ENCODE data around the gene CLCN6. TPM values are rescaled to one million over a fixed set of nuclear protein-coding genes. Genes with fewer than 3 reads are reported as not detected.
A peak's percentile ranks its signal among the peaks of the same experiment; 100 is the strongest.

Gene CLCN6
- total and polyA plus RNA-seq, 7 donors: 5.5 to 17.5 (median 8.3) TPM

GRCh38 chr1:11857164-11857851, 51.3 kb downstream of the CLCN6 start:
- H3K4me3 ChIP-seq: no peak overlapping the region
- no peak for TF ChIP-seq CTCF (IDR thresholded peaks at IDR 0.05)
- H3K27me3 ChIP-seq (ENCODE audit: insufficient read depth in 3 of 3, low read length in 2 of 3): peaks cover 0 to 44% (median 9%) of the 10 kb centered on the region in 3 donors

GRCh38 chr1:11858158-11858557, 52.2 kb downstream of the CLCN6 start:
- no peak for ATAC-seq
- TF ChIP-seq CTCF (IDR thresholded peaks at IDR 0.05): no peak
- 78 to 83% (median 78%) methylated on average over 14 of the region's 14 CpGs for WGBS, 3 donors
- Histone ChIP-seq H3K27ac (no peak overlapping the region), H3K4me3 (no peak overlapping the region), H3K36me3 (ENCODE audit: insufficient read depth in 1 of 2, low read depth in 1 of 2) (no peaks in the 10 kb centered on the region), H3K4me1 (no peaks in the 10 kb centered on the region), H3K27me3 (ENCODE audit: insufficient read depth in 3 of 3, low read length in 2 of 3) (peaks cover 0 to 43% (median 9%) of the 10 kb centered on the region in 3 donors), H3K9me3 (no peaks in the 10 kb centered on the region)
- intact Hi-C loops (cut with DNase I): no loop called here
- no peak for DNase-seq

More at GRCh38 chr1:11857164-11857851, 51.3 kb downstream of the CLCN6 start:
- H3K9me3 ChIP-seq: no peaks in the 10 kb centered on the region
- no peaks in the 10 kb centered on the region for H3K4me1 ChIP-seq
- intact Hi-C loops (cut with DNase I): no loop called here
- WGBS, 3 donors: 27 to 30% (median 27%) methylated on average over 10 of the region's 10 CpGs
- ATAC-seq (no peak), DNase-seq (no peak)
- H3K36me3 ChIP-seq (ENCODE audit: insufficient read depth in 1 of 2, low read depth in 1 of 2): no peaks in the 10 kb centered on the region
- no peak overlapping the region for H3K27ac ChIP-seq

GRCh38 chr1:11858613-11858967, 52.6 kb downstream of the CLCN6 start, which contains the start of gene NPPB:
TSS of gene NPPB (minus strand) at chr1:11858945. CDS start at chr1:11858833, 112 bp downstream.
- no peak within 1 kb of the TSS for H3K4me3 ChIP-seq
- WGBS, 3 donors: 18 to 29% (median 23%) methylated on average over 16 of the region's 16 CpGs
- no peak for TF ChIP-seq CTCF (IDR thresholded peaks at IDR 0.05)
- no peak within 1 kb of the TSS for H3K27ac ChIP-seq
- H3K27me3 ChIP-seq (ENCODE audit: insufficient read depth in 3 of 3, low read length in 2 of 3): peaks cover 0 to 43% (median 9%) of the 10 kb centered on the region in 3 donors
- H3K36me3 ChIP-seq (ENCODE audit: insufficient read depth in 1 of 2, low read depth in 1 of 2): no peaks in the 10 kb centered on the region
- intact Hi-C loops (cut with DNase I): no loop called here
- DNase-seq (no peak), ATAC-seq (no peak)
- H3K9me3 ChIP-seq: no peaks in the 10 kb centered on the region
- no peaks in the 10 kb centered on the region for H3K4me1 ChIP-seq

- intact Hi-C loops (cut with DNase I): no loop called here
- Histone ChIP-seq H3K36me3 (ENCODE audit: insufficient read depth in 1 of 2, low read depth in 1 of 2) (no peaks in the 10 kb centered on the region), H3K27me3 (ENCODE audit: insufficient read depth in 3 of 3, low read length in 2 of 3) (peaks cover 0 to 43% (median 9%) of the 10 kb centered on the region in 3 donors), H3K9me3 (no peaks in the 10 kb centered on the region), H3K4me1 (no peaks in the 10 kb centered on the region), H3K4me3 (no peak overlapping the region), H3K27ac (no peak overlapping the region)
- peak; percentile 12 for TF ChIP-seq CTCF (IDR thresholded peaks at IDR 0.05)
- peak; percentile 67 to 83 for DNase-seq
- 3 to 4% (median 3%) methylated on average over 34 to 53 of the region's 53 CpGs for WGBS, 3 donors
- ATAC-seq: peak; percentile 63 to 90 (median 88)
Measured at GRCh38 chr1:11858968-11859871, 53.2 kb downstream of the CLCN6 start.
